ENCODE data around the gene ROCK1. TPM values are rescaled to one million over a fixed set of nuclear protein-coding genes. Genes with fewer than 3 reads are reported as not detected.

The ROCK1 gene
- total RNA-seq = 16.5 and 20.5 TPM in 2 replicates

DNA sequence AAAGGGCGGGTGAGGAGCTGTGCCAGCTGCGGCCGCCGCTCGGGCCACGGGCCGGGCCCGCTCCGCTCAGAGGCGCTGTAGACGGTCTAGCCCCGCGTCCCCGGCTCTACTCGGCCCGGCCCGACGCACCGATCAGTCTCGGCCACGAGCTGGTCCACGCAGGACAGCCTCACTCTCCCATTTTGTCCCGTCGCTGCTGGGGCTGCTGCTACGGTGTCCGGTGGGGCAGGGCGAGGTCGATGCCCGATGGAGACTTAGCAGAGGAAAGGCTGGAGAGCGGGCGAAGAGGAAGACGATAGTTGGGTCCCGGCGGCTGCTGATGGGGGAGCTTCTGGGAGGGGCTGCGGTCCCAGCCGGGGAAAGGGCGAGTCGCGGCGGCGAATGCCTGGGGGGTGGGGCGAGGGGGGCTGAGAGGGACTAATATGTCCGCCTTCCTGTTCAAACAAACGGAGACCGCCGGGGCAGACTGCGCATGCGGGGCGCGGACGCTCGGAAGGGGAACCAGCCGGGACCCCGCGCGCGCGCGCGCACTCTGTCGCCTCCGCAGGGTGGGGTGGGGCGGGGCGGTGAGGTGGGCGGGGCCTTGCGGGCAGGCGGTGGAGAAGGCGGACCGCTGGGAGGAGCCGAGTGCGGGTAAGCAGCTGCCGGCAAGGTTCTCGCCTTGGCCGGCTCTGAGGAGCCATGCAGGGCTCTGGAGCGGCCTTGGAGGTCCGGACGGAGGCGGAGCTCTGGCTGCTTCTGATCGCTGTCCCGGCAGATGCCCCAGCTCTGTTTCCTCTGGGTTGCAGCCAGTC is at the start of gene ROCK1:
Gene ROCK1, minus strand, starts transcription at position 468 of the 794 bp plus-strand sequence. CDS start 903 bp downstream, outside the sequence.

Other genes with a start within 250 kb of the ROCK1 start
- gene GREB1L, start 130.4 kb upstream of the ROCK1 start, total RNA-seq = 1.8 and 3.6 TPM in 2 replicates

Measured in hair follicular keratinocyte (primary cell).